HCT116 (cell line): ENCODE measurements around the gene PON1. TPM values are rescaled to one million over a fixed set of nuclear protein-coding genes. Genes with fewer than 3 reads are reported as not detected.

Experiments used
- ATAC-seq: fragments of 200-7000 bp; cut with Tn5 transposase; 2 replicates; pipeline ENCODE4 v1.9.1; 2020; ENCODE audit warnings: mild to moderate bottlenecking, moderate library complexity
- BruUV-seq: library from RNA; stranded (reverse); fragments of 400-500 nt; replicated peaks from 2 replicates; lab custom pipeline; 2021; lab: Mats Ljungman, UMichigan
- CTCF ChIA-PET: fragments of 300-600 bp; sonication (Branson Sonifier 250); formaldehyde crosslinking; loops from one replicate; lab custom pipeline; 2021; ENCODE audit warnings: antibody characterized with exemption; lab: Charles Lee
- POLR2A ChIA-PET: fragments of 300-600, 350-600 bp; sonication (Branson Sonifier 250); formaldehyde crosslinking; loops from one replicate; lab custom pipeline; 2021; ENCODE audit warnings: antibody characterized with exemption; lab: Charles Lee
- RAD21 ChIA-PET, 2 experiments: fragments of 300-600 bp; sonication (Branson Sonifier 250); formaldehyde crosslinking; loops; one replicate each; lab custom pipeline; 2023; ENCODE audit warnings: low total read pairs in 2 of 2; ENCODE audit not compliant: uncharacterized antibody in 2 of 2, unreplicated experiment in 2 of 2, low non-redundant PET in 1 of 2; lab: Charles Lee
- DNase-seq: peaks from one replicate; pipeline ENCODE4 v3.0.0-alpha.2; 2010; ENCODE audit warnings: low read depth, low spot score
- H2AFZ ChIP-seq: fragments of 200-600 bp; shearing (Covaris generic), sonication (generic); 2 replicates; pipeline ENCODE4 v1.6.1; 2017; ENCODE audit warnings: low read depth, mixed run types, mixed read lengths, antibody characterized with exemption, low read length; ENCODE audit not compliant: poor library complexity, severe bottlenecking
- H3K27ac ChIP-seq: 2 replicates; pipeline ENCODE4 v1.5.1; 2012; ENCODE audit warnings: low read depth, low read length
- H3K27me3 ChIP-seq: fragments of 200-600 bp; sonication (generic); 2 replicates; pipeline ENCODE4 v1.6.1; 2016; ENCODE audit warnings: mixed run types, low read length, mixed read lengths; ENCODE audit not compliant: insufficient read depth
- H3K36me3 ChIP-seq, 2 experiments: fragments of 200-500 bp in 1 of 2; fragments of 200-600 bp in 1 of 2; sonication (Bioruptor generic) in 1 of 2; sonication (generic) in 1 of 2; 2 replicates each; pipeline versions ENCODE4 v1.5.1 to v1.6.1; 2014 to 2016; ENCODE audit warnings: low read length in 2 of 2, inconsistent platforms in 1 of 2, mixed read lengths in 1 of 2, mixed run types in 1 of 2; ENCODE audit not compliant: insufficient read depth in 2 of 2, control insufficient read depth in 1 of 2
- H3K4me1 ChIP-seq, 2 experiments: fragments of 200-600 bp in 1 of 2; sonication (generic) in 1 of 2; 2 replicates each; pipeline versions ENCODE4 v1.5.1 to v1.6.1; 2012 to 2017; ENCODE audit warnings: low read length in 2 of 2, inconsistent platforms in 1 of 2, mild to moderate bottlenecking in 1 of 2, mixed read lengths in 1 of 2, mixed run types in 1 of 2, moderate library complexity in 1 of 2; ENCODE audit not compliant: insufficient read depth in 2 of 2, control insufficient read depth in 1 of 2
- H3K4me2 ChIP-seq: fragments of 200-600 bp; sonication (generic); 2 replicates; pipeline ENCODE4 v1.6.1; 2017; ENCODE audit warnings: mixed run types, low read length, mixed read lengths
- H3K4me3 ChIP-seq, 2 experiments: fragments of 200-600 bp in 1 of 2; sonication (generic) in 1 of 2; replicated peaks in 1 of 2; 2 replicates each; pipeline ENCODE4 v1.5.1; 2011 to 2016; ENCODE audit warnings: low read length in 2 of 2, control low read depth in 1 of 2, low read depth in 1 of 2, mild to moderate bottlenecking in 1 of 2, mixed read lengths in 1 of 2, mixed run types in 1 of 2
- H3K79me2 ChIP-seq: fragments of 200-600 bp; sonication (generic); 2 replicates; pipeline ENCODE4 v1.6.1; 2017; ENCODE audit warnings: mild to moderate bottlenecking, mixed run types, low read length, moderate library complexity, mixed read lengths; ENCODE audit not compliant: insufficient read depth
- H3K9ac ChIP-seq: fragments of 200-600 bp; sonication (generic); 2 replicates; pipeline ENCODE4 v1.6.1; 2016; ENCODE audit warnings: low read length, mixed read lengths
- H3K9me2 ChIP-seq: fragments of 200-600 bp; sonication (generic), shearing (Covaris generic); 2 replicates; pipeline ENCODE4 v1.6.1; 2017; ENCODE audit warnings: mixed run types, mild to moderate bottlenecking, moderate library complexity; ENCODE audit not compliant: insufficient read depth
- H3K9me3 ChIP-seq, 2 experiments: fragments of 200-500 bp in 1 of 2; fragments of 200-600 bp in 1 of 2; sonication (Bioruptor generic) in 1 of 2; sonication (generic) in 1 of 2; 2 replicates each; pipeline ENCODE4 v1.6.1; 2014 to 2017; ENCODE audit warnings: low read length in 2 of 2, mixed read lengths in 2 of 2, inconsistent platforms in 1 of 2, low read depth in 1 of 2, mild to moderate bottlenecking in 1 of 2, mixed run types in 1 of 2, moderate library complexity in 1 of 2; ENCODE audit not compliant: control insufficient read depth in 1 of 2, insufficient read depth in 1 of 2
- H4K20me1 ChIP-seq: fragments of 200-600 bp; sonication (generic), shearing (Covaris generic); 2 replicates; pipeline ENCODE4 v1.6.1; 2017; ENCODE audit warnings: mixed run types, mild to moderate bottlenecking, moderate library complexity; ENCODE audit not compliant: insufficient read depth
- CBX3 ChIP-seq: IDR thresholded peaks from 2 replicates; pipeline ENCODE4 v1.6.1; 2012; ENCODE audit warnings: low read depth
- ELF1 ChIP-seq: IDR thresholded peaks from 2 replicates; pipeline ENCODE4 v1.6.1; 2012; ENCODE audit warnings: low read depth, borderline replicate concordance
- EZH2phosphoT487 ChIP-seq: fragments of 200-600 bp; IDR thresholded peaks from 2 replicates; pipeline ENCODE4 v1.6.1; 2018; ENCODE audit warnings: antibody characterized with exemption, borderline replicate concordance
- FOSL1 ChIP-seq: IDR thresholded peaks from 2 replicates; pipeline ENCODE4 v1.6.1; 2012; ENCODE audit warnings: low read depth
- JUND ChIP-seq: IDR thresholded peaks from 2 replicates; pipeline ENCODE4 v1.6.1; 2012
- MAX ChIP-seq: IDR thresholded peaks from 2 replicates; pipeline ENCODE4 v1.6.1; 2012
- POLR2A ChIP-seq: IDR thresholded peaks from 2 replicates; pipeline ENCODE4 v1.7.0; 2011; ENCODE audit warnings: borderline replicate concordance; ENCODE audit not compliant: insufficient read depth, insufficient read length; ENCODE audit errors: extremely low read depth
- POLR2AphosphoS5 ChIP-seq: IDR thresholded peaks from 2 replicates; pipeline ENCODE4 v1.6.1; 2011; ENCODE audit warnings: mild to moderate bottlenecking, low read depth, low read length, moderate library complexity
- SRF ChIP-seq: IDR thresholded peaks from 2 replicates; pipeline ENCODE4 v1.6.1; 2012; ENCODE audit warnings: low read depth
- ZBTB33 ChIP-seq: IDR thresholded peaks from 2 replicates; pipeline ENCODE4 v1.6.1; 2011; ENCODE audit warnings: mild to moderate bottlenecking, low read length, moderate library complexity; ENCODE audit not compliant: insufficient replicate concordance; ENCODE audit errors: extremely low read depth
- ZNF274 ChIP-seq: fragments of 200-500 bp; sonication (Bioruptor generic); IDR thresholded peaks from 2 replicates; pipeline ENCODE4 v1.6.1; 2014; ENCODE audit warnings: mild to moderate bottlenecking, low read depth, low read length, inconsistent platforms
- intact Hi-C: fragments of 100-400 bp; cut with micrococcal nuclease; formaldehyde crosslinking; loops from 2 replicates; pipeline ENCODE4 v1.10.0; 2022
- total RNA-seq: library from RNA; stranded (reverse); gene quantifications from one replicate; pipeline ENCODE4 v1.2.1, GENCODE V29; 2021; ENCODE audit not compliant: unreplicated experiment

PON1 gene
- total RNA-seq, 1 experiment from 2014 or later: 0.20 TPM

GRCh38 chr7:95317546-95317945 is 6.8 kb downstream of the PON1 start (continued):
- TF ChIP-seq POLR2A (no peak), ZBTB33 (no peak), SRF (no peak), FOSL1 (no peak)

- no peak for TF ChIP-seq MAX
- TF ChIP-seq POLR2AphosphoS5: no peak
- no peak for TF ChIP-seq EZH2phosphoT487
- no peak for TF ChIP-seq SRF
- no peak for TF ChIP-seq CBX3
- TF ChIP-seq ELF1: no peak
- TF ChIP-seq JUND: no peak
- TF ChIP-seq ZNF274: no peak
- no peak for TF ChIP-seq ZBTB33
- intact Hi-C loops: no loop called here
- ChIA-PET POLR2A (no interaction called here), CTCF (no interaction called here), RAD21 (no interaction called here)
- H3K4me3 ChIP-seq: no peak overlapping the region
- H3K9me3 ChIP-seq: no peaks in the 10 kb centered on the region
- H3K4me1 ChIP-seq: no peaks in the 10 kb centered on the region
- ATAC-seq (no peak), DNase-seq (no peak)
- H3K27me3 ChIP-seq: no peaks in the 10 kb centered on the region
- H3K79me2 ChIP-seq: no peaks in the 10 kb centered on the region
- no peaks in the 10 kb centered on the region for H3K9me2 ChIP-seq
- BruUV-seq: no TSS peak
- H2AFZ ChIP-seq: no peak overlapping the region
- no peak overlapping the region for H3K9ac ChIP-seq
- no peak overlapping the region for H3K4me2 ChIP-seq
- H3K27ac ChIP-seq: no peak overlapping the region
- H4K20me1 ChIP-seq: no peaks in the 10 kb centered on the region
- H3K36me3 ChIP-seq: no peaks in the 10 kb centered on the region
Measured at GRCh38 chr7:95316588-95316987, 7.7 kb downstream of the PON1 start.
